NCI-H446 treated with DMSO at 0.1 percent for 48 hours (cell line): Measurements from ENCODE around the gene NFYB.

ENCODE experiments used
- DNase-seq: peaks from one replicate; lab custom pipeline; 2025; lab: John Stamatoyannopoulos, UW

Gene NFYB

GRCh38 chr12:104155711-104156555 is 17.9 kb upstream of the NFYB start:
- DNase-seq: no peak

DNA sequence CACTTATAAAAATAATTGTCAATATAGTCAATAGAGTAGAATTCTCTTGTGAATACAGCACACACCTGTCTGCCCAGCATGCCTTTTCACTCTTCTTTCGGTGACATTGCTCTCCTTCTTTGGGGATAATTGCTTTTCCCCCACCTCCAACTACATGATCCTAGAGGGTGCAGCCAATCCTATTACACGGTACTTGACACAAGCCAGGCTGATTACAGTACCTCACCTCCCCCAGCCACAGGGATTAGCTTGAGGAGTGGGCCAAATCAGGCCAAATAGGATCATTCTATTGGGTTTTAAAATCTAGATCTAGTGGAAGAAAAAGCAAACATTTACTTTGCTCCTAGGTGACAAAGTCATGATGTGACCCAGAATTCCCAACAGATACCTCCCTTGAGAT is 16.8 kb upstream of the NFYB start:
- no peak for DNase-seq

GRCh38 chr12:104154286-104154685 is 16.3 kb upstream of the NFYB start:
- no peak for DNase-seq

DNA sequence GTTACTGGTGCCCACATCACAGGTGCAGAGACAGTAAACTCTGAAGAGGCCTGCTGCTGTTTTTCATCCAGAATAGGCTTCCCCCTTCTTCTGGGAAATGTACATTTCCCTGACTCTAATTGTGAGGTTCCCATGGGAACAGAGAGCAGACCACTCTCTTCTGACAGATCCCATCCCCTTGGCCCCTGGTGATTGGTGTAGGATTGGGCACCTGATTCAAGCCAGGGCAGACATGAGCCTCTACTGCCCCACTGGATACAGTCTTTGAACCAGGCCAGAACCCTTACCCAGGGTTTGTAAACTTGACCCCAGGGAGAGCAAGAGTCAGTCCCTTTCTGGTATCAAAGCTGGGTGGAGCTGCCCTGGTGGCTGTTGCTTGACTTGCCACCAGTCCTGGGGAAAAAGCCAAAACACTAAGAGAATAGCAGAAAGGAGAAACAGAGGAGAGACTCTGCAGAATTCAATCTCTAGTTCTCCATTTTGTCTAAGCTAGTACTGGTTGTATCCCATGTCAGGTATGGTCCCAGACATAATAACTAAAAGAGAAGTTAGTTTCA is 14.8 kb upstream of the NFYB start:
- no peak for DNase-seq

GRCh38 chr12:104150416-104150815 is 12.4 kb upstream of the NFYB start:
- no peak for DNase-seq

DNA sequence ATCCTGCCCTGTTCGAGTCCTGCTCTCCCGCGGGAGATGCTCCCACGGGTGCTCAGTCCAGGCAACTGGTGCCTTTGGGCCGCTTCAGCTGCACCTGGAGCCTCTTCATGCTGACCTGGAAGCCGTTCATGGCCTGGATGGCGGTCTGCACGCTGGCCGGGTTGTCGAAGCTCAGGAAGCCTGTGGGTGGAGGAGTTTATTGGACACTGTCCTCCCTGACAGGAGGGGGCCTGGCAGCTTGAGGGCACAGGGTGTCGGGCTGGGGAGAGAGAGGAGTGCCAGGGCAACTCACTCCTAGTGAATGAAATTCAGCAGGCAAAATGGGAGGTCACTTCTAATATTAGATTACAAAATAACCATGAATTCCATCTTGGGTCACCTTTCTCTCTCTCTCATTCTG is 9.3 kb upstream of the NFYB start:
- DNase-seq: no peak

- DNase-seq: no peak
Observed at GRCh38 chr12:104143918-104144317, 5.9 kb upstream of the NFYB start.

DNA sequence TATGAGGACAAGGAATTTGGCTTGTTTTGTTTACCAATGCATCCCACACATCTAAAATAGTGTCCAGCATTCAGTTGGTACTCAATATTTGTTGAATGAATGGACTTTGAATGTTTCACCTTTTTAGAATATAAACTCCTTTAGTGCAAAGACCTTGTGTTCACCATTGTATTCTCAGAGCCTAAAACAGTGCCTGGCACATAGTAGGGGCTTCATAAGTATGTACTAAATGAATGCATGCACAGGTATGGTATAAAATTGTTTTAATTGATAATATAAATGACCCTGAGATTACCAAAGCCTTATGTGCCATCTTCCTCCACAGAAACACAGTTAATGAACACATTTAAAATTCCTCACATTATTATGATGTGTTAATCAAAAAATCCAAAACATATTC is 5.0 kb upstream of the NFYB start:
- no peak for DNase-seq

- DNase-seq: no peak
Observed at GRCh38 chr12:104142543-104142942, 4.5 kb upstream of the NFYB start.

DNA sequence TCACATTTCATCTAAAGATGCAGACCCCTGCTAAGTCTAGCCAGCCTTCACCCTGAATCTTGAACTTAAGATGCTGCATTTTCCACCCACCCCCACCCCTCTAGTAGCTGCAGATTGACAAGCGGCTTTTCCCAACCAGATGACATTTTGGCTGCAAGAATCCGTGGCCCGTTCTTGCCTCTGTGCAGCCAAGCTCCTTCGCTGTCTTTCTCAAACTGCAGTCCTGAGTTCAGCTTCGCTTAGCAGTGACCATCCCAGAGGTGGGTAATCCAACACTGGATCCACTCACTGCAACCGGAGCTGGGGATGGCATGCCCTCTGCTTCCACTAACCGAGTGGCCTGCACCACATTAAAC is 765 bp upstream of the NFYB start:
- no peak for DNase-seq

GRCh38 chr12:104137001-104137901 is 759 bp downstream of the NFYB start:
- DNase-seq: no peak

- no peak for DNase-seq
Observed at GRCh38 chr12:104136577-104136976, 1.4 kb downstream of the NFYB start.

GRCh38 chr12:104134882-104135281 is 3.1 kb downstream of the NFYB start:
- no peak for DNase-seq

GRCh38 chr12:104133866-104134265 is 4.1 kb downstream of the NFYB start:
- DNase-seq: no peak

DNA sequence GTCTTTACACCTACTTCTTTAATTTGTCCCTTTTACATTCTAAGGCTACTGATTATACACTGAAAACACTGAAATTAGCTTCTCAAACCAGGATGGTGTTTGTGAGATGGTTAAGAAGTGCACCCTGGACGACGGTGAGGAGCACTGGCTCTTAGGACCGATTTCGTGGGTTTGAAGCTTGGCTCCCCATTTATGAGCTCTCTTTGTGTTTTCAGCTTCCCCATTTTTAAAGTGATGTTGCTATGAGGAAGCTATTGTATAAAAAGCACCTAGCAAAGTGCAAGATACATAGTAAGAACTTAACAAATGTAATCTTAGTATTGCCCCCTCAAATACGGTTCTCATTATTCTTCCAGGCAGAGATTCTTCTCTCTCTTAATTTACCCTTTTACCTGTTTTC is 4.7 kb downstream of the NFYB start:
- no peak for DNase-seq

DNA sequence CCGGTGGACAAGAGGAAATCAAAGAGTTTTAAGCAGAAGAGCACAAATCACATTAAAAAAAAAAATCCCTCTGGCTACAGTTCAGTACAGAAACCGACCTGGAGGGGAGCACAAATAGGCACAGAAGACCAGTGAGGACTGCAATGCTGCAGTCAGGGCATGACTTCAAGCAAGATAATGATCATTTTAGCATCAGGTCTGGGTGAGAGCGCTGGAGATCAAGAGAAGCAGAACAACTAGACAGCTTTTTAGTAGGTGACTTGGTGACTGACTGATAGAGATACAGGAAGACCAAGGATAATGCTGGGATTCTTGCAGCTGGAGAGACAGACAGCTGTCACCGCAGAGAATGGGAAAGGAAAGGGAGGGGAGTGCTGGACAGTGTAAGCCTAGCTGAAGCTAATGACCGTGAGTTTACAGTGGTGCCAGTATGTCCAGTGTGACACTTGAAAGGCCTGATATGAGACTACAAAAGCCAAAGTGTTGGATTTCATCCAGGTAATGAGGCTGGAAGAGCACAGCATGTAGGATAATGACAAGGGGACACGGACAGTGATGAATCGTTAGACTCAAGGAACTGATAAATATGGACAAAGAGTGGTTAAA is 5.6 kb downstream of the NFYB start:
- DNase-seq: no peak

GRCh38 chr12:104131609-104132008 is 6.4 kb downstream of the NFYB start:
- no peak for DNase-seq

GRCh38 chr12:104130760-104131159 is 7.2 kb downstream of the NFYB start:
- no peak for DNase-seq

DNA sequence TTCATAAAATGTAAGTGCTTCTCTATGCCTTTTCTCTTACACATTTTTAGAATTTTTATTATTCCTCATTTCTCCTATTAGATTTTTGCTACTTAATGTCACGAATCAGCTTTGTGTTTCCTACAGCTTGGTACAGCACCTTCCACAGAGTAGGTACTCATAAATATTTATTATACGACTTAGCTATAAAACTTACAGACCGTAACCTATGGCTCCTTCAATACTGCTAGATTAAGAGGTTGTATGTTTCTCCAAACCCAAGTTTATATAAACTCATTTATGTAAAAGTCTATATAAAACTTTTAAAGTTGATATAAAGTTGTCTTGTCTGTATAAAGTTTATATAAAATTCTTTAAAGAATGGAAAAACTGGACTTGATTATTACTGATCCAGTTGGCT is 11.5 kb downstream of the NFYB start:
- DNase-seq: no peak

DNA sequence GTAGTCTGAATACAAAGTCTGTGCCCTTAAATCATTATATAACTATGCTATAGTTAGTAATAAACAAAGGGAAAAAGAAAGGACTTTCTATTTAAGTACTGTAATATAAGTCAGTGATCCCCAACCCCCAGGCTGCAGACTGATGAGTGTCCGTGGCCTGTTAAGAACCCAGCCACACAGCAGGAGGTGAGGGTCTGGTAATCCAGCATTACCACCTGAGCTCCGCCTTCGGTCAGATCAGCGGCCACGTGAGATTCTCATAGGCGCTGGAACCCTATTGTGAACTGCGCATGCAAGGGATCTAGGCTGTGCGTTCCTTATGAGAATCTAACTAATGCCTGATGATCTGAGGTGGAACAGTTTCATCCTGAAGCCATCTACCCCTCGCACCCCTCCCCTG is 15.7 kb downstream of the NFYB start:
- DNase-seq: no peak

DNA sequence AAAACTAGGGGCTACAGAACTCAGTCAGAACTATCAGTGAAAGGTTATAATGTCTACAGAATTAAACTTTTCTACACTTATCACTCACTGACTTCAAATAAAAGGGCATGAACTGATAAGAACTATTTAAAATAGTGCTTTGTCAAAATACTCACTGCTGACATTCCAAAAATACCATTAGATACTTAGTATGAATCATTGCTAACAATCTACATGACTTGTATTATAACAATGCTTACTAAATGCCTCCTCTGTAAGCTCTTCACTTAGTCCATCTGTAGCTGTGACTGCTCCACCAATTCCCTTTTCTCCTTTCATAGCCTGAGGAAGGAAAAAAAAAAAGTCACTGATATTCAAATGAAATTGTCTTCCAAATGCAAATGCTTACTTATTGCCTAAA is 17.0 kb downstream of the NFYB start:
- no peak for DNase-seq

- no peak for DNase-seq
Observed at GRCh38 chr12:104115587-104115975, 22.4 kb downstream of the NFYB start.
